Measurements from ENCODE around the gene CCDC149. TPM values are rescaled to one million over a fixed set of nuclear protein-coding genes. Genes with fewer than 3 reads are reported as not detected.
A peak's percentile ranks its signal among the peaks of the same experiment; 100 is the strongest.

The CCDC149 gene
- total and polyA plus RNA-seq, 9 of the 15 experiments (the other 6 are each of a cell fraction or from before 2014, with no cell fraction given) = 0.04 to 0.18 TPM; not detected in 7

DNA sequence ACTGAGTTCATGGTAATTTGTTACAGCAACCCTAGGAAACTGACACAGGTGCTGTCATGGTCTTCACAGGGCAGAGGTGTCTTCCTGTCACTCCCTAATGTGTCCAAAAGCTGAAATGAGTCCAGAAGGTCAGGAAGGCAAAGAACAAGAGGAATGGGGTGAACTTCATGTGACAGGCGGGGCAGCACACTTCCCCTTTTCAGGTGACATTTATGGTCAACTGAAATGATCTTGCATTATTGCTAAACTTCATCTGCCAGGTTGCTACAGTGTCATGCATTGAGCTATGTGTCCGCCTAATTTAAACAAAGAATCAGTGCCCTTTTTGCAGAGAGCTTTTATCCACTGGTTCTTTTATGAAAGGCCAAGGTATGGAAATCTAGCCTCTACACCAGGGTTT is 15.9 kb upstream of the CCDC149 start:
- H3K27me3 ChIP-seq (ENCODE audit: control insufficient read depth in 2 of 2, insufficient read depth in 2 of 2, low read length in 2 of 2) = peaks cover 2 to 6% of the 10 kb centered on the region in 2 experiments; a peak in 2 of 5 replicates
- no peak overlapping the region for H3K4me3 ChIP-seq
- no peaks in the 10 kb centered on the region for H3K9me1 ChIP-seq (ENCODE audit: control insufficient read depth, insufficient read depth, low read length)
- no peaks in the 10 kb centered on the region for H3K79me2 ChIP-seq (ENCODE audit: control insufficient read depth, insufficient read depth, low read length)
- no peak overlapping the region for H2AFZ ChIP-seq (ENCODE audit: low read depth, low read length)
- H3K9me3 ChIP-seq (replicated peaks; ENCODE audit: control insufficient read depth, insufficient read depth, low read depth, low read length) = no peaks in the 10 kb centered on the region
- 0% methylated on average over 2 of the region's 2 CpGs for WGBS (ENCODE audit: insufficient coverage, low coverage, missing lambda C conversion rate)
- H3K9ac ChIP-seq (ENCODE audit: insufficient read depth in 1 of 2, low read depth in 2 of 2, low read length in 2 of 2) = no peak overlapping the region
- ATAC-seq (no peak), FAIRE-seq (no peak), DNase-seq (ENCODE audit: extremely low read depth in 1 of 4, low spot score in 3 of 4) (no peak)
- H3K4me1 ChIP-seq (replicated peaks in 1 of 2; ENCODE audit: control insufficient read depth in 2 of 2, insufficient read depth in 2 of 2, low read length in 2 of 2) = no peaks in the 10 kb centered on the region
- TF ChIP-seq ZBTB33 (CRISPR knock-in tag; IDR thresholded peaks at IDR 0.05) = no peak
- TF ChIP-seq SPI1 (IDR thresholded peaks at IDR 0.05; ENCODE audit: borderline replicate concordance, low read depth, low read length) = peak; percentile 79
- H3K27ac ChIP-seq (ENCODE audit: extremely low read depth, low read depth, low read length) = no peak overlapping the region
- H4K20me1 ChIP-seq (replicated peaks; ENCODE audit: control insufficient read depth, insufficient read depth, low read length) = no peaks in the 10 kb centered on the region
- no peak overlapping the region for H3K4me2 ChIP-seq (ENCODE audit: insufficient read depth, low read length)
- in situ Hi-C loops (cut with MboI) (no loop called here), intact Hi-C loops (cut with micrococcal nuclease) (no loop called here)
- H3K36me3 ChIP-seq (ENCODE audit: control insufficient read depth, insufficient read depth, low read length) = no peaks in the 10 kb centered on the region
- CTCF ChIA-PET (ENCODE audit: low intra/inter-chr PET ratio) = no interaction called here
- BruUV-seq (replicated peaks) = no TSS peak
- POLR2A ChIA-PET = no interaction called here

DNA sequence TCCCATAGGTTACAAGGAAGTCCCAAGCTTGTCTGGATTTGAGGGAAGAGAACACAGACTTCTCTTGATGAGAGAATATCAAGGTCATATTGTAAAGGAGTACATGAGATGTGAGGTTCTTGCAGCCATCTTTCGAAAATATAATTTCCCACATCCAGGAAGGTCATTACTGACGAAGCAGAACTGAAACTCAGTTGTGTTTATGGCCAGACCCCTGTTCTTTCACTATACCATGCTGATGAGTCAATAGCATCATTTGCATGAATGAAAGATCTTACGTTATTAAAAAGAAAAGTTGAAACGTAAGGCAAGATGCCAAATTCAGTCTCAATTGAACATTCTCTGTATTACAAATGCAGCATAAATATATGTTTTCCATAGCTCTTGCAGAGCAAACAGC is 14.2 kb upstream of the CCDC149 start:
- H3K79me2 ChIP-seq (ENCODE audit: control insufficient read depth, insufficient read depth, low read length) = no peaks in the 10 kb centered on the region
- DNase-seq (ENCODE audit: extremely low read depth in 1 of 4, low spot score in 3 of 4) = no peak
- POLR2A ChIA-PET = no interaction called here
- no peaks in the 10 kb centered on the region for H3K9me1 ChIP-seq (ENCODE audit: control insufficient read depth, insufficient read depth, low read length)
- no peak overlapping the region for H3K4me3 ChIP-seq
- no peaks in the 10 kb centered on the region for H3K9me3 ChIP-seq (replicated peaks; ENCODE audit: control insufficient read depth, insufficient read depth, low read depth, low read length)
- H3K27me3 ChIP-seq (ENCODE audit: control insufficient read depth in 2 of 2, insufficient read depth in 2 of 2, low read length in 2 of 2) = peaks cover 2 to 6% of the 10 kb centered on the region in 2 experiments; a peak in 2 of 5 replicates
- H3K4me1 ChIP-seq (replicated peaks in 1 of 2; ENCODE audit: control insufficient read depth in 2 of 2, insufficient read depth in 2 of 2, low read length in 2 of 2) = no peaks in the 10 kb centered on the region
- BruUV-seq (replicated peaks) = no TSS peak
- H2AFZ ChIP-seq (ENCODE audit: low read depth, low read length) = no peak overlapping the region
- no peak overlapping the region for H3K27ac ChIP-seq (ENCODE audit: extremely low read depth, low read depth, low read length)
- in situ Hi-C loops (cut with MboI) = no loop called here
- no peak overlapping the region for H3K4me2 ChIP-seq (ENCODE audit: insufficient read depth, low read length)
- CTCF ChIA-PET (ENCODE audit: low intra/inter-chr PET ratio) = no interaction called here
- H3K9ac ChIP-seq (ENCODE audit: insufficient read depth in 1 of 2, low read depth in 2 of 2, low read length in 2 of 2) = no peak overlapping the region
- WGBS (ENCODE audit: insufficient coverage, low coverage, missing lambda C conversion rate) = 2% methylated on average over 4 of the region's 4 CpGs
- no peak for FAIRE-seq
- no peak for ATAC-seq
- TF ChIP-seq TCF15 (CRISPR knock-in tag; IDR thresholded peaks at IDR 0.05) (no peak), FOXJ3 (CRISPR knock-in tag; IDR thresholded peaks at IDR 0.05) (no peak), SP2 (IDR thresholded peaks at IDR 0.05; ENCODE audit: extremely low read depth, low read depth, low read length, poor library complexity, severe bottlenecking) (no peak)
- intact Hi-C loops (cut with micrococcal nuclease) = no loop called here
- H4K20me1 ChIP-seq (replicated peaks; ENCODE audit: control insufficient read depth, insufficient read depth, low read length) = no peaks in the 10 kb centered on the region
- H3K36me3 ChIP-seq (ENCODE audit: control insufficient read depth, insufficient read depth, low read length) = no peaks in the 10 kb centered on the region
